IMR-90 (cell line): Measurements from ENCODE around the gene IFIT1. TPM values are rescaled to one million over a fixed set of nuclear protein-coding genes. Genes with fewer than 3 reads are reported as not detected.

Experiments
- ATAC-seq: fragments of 200-7000 bp; cut with Tn5 transposase; 2 replicates; pipeline ENCODE4 v1.9.1; 2020; ENCODE audit warnings: low read depth, mild to moderate bottlenecking, moderate library complexity
- BruUV-seq: library from RNA; stranded (reverse); fragments of 400-500 nt; replicated peaks from 2 replicates; lab custom pipeline; 2021; lab: Mats Ljungman, UMichigan
- CTCF ChIA-PET: fragments of 300-600 bp; formaldehyde crosslinking; extraction: SDS; loops from one replicate; lab custom pipeline; 2021; ENCODE audit warnings: antibody characterized with exemption; lab: Yijun Ruan, JAX
- POLR2A ChIA-PET: fragments of 300-600 bp; sonication (Branson Sonifier 250); formaldehyde crosslinking; loops from one replicate; lab custom pipeline; 2022; ENCODE audit warnings: antibody characterized with exemption; ENCODE audit not compliant: unreplicated experiment; lab: Charles Lee
- DNase-seq: peaks from one replicate; pipeline ENCODE4 v3.0.0; 2013
- H2AFZ ChIP-seq: replicated peaks from 2 replicates; pipeline ENCODE3; 2013; ENCODE audit warnings: low read length, mild to moderate bottlenecking; ENCODE audit not compliant: poor library complexity
- H2AK5ac ChIP-seq: 2 replicates; pipeline ENCODE4 v1.6.1; 2013; ENCODE audit warnings: low read depth, low read length, inconsistent platforms
- H2AK9ac ChIP-seq: replicated peaks from 2 replicates; pipeline ENCODE3; 2013; ENCODE audit warnings: mild to moderate bottlenecking, low read depth, low read length, moderate library complexity; ENCODE audit not compliant: poor library complexity
- H2BK120ac ChIP-seq: 2 replicates; pipeline ENCODE4 v1.6.1; 2013; ENCODE audit warnings: low read depth, low read length, inconsistent platforms
- H2BK15ac ChIP-seq: 3 replicates; pipeline ENCODE4 v1.6.1; 2013; ENCODE audit warnings: low read depth, low read length, inconsistent platforms
- H2BK20ac ChIP-seq: 2 replicates; pipeline ENCODE4 v1.6.1; 2013; ENCODE audit warnings: low read depth, mild to moderate bottlenecking, inconsistent platforms, low read length, moderate library complexity
- H2BK5ac ChIP-seq: 2 replicates; pipeline ENCODE4 v1.6.1; 2013; ENCODE audit warnings: mild to moderate bottlenecking, low read depth, low read length, inconsistent platforms; ENCODE audit not compliant: poor library complexity, severe bottlenecking
- H3K14ac ChIP-seq: replicated peaks from 2 replicates; pipeline ENCODE4 v1.6.1; 2013; ENCODE audit warnings: low read depth, low read length, inconsistent platforms
- H3K18ac ChIP-seq: 2 replicates; pipeline ENCODE4 v1.6.1; 2013; ENCODE audit warnings: low read depth, low read length, control low read depth
- H3K23ac ChIP-seq: 2 replicates; pipeline ENCODE4 v1.6.1; 2013; ENCODE audit warnings: low read depth, low read length, inconsistent platforms
- H3K27ac ChIP-seq: 2 replicates; pipeline ENCODE4 v1.5.1; 2013; ENCODE audit warnings: mild to moderate bottlenecking, control low read depth, low read length; ENCODE audit not compliant: insufficient read depth
- H3K27me3 ChIP-seq: 2 replicates; pipeline ENCODE4 v1.6.1; 2013; ENCODE audit warnings: low read length; ENCODE audit not compliant: control insufficient read depth, insufficient read depth
- H3K36me3 ChIP-seq: 2 replicates; pipeline ENCODE4 v1.6.1; 2013; ENCODE audit warnings: low read length, mixed read lengths; ENCODE audit not compliant: control insufficient read depth, insufficient read depth
- H3K4ac ChIP-seq: 2 replicates; pipeline ENCODE4 v1.6.1; 2013; ENCODE audit warnings: low read depth, low read length, inconsistent platforms
- H3K4me1 ChIP-seq: 2 replicates; pipeline ENCODE4 v1.6.1; 2013; ENCODE audit warnings: low read length, mixed read lengths; ENCODE audit not compliant: control insufficient read depth, insufficient read depth
- H3K4me2 ChIP-seq: 2 replicates; pipeline ENCODE4 v1.6.1; 2013; ENCODE audit warnings: low read depth, mild to moderate bottlenecking, control low read depth, low read length, moderate library complexity
- H3K4me3 ChIP-seq: 2 replicates; pipeline ENCODE4 v1.5.1; 2013; ENCODE audit warnings: low read depth, mild to moderate bottlenecking, control low read depth, low read length, moderate library complexity; ENCODE audit not compliant: insufficient read depth
- H3K56ac ChIP-seq: 2 replicates; pipeline ENCODE4 v1.6.1; 2013; ENCODE audit warnings: low read length, inconsistent platforms; ENCODE audit not compliant: insufficient read depth; ENCODE audit errors: extremely low read depth
- H3K79me1 ChIP-seq, 2 experiments: 2 replicates each; pipeline ENCODE4 v1.6.1; 2013; ENCODE audit warnings: low read length in 2 of 2, inconsistent platforms in 1 of 2, low read depth in 1 of 2
- H3K9ac ChIP-seq: 2 replicates; pipeline ENCODE4 v1.6.1; 2013; ENCODE audit warnings: low read depth, low read length, control low read depth
- H3K9me1 ChIP-seq: 2 replicates; pipeline ENCODE4 v1.6.1; 2013; ENCODE audit warnings: low read length, inconsistent platforms; ENCODE audit not compliant: insufficient read depth
- H3K9me3 ChIP-seq: 2 replicates; pipeline ENCODE4 v1.6.1; 2013; ENCODE audit warnings: low read length; ENCODE audit not compliant: control insufficient read depth, insufficient read depth
- H4K20me1 ChIP-seq: 2 replicates; pipeline ENCODE4 v1.6.1; 2013; ENCODE audit warnings: low read length, inconsistent platforms; ENCODE audit not compliant: insufficient read depth
- H4K5ac ChIP-seq: 2 replicates; pipeline ENCODE4 v1.6.1; 2013; ENCODE audit warnings: mild to moderate bottlenecking, low read depth, low read length, control low read depth
- H4K8ac ChIP-seq, 2 experiments: 2 replicates each; pipeline ENCODE4 v1.6.1; 2013; ENCODE audit warnings: low read depth in 2 of 2, low read length in 2 of 2, control low read depth in 1 of 2, inconsistent platforms in 1 of 2
- H4K91ac ChIP-seq: 2 replicates; pipeline ENCODE4 v1.6.1; 2013; ENCODE audit warnings: low read depth, low read length, inconsistent platforms; ENCODE audit not compliant: insufficient read depth
- BHLHE40 ChIP-seq: fragments of 150-350 bp; IDR thresholded peaks from 2 replicates; pipeline ENCODE4 v1.6.1; 2016; ENCODE audit warnings: mild to moderate bottlenecking, low read depth, low read length
- CEBPB ChIP-seq: IDR thresholded peaks from 2 replicates; pipeline ENCODE4 v1.6.1; 2012; ENCODE audit warnings: low read depth, low read length, improper control_type of control experiment
- CHD1 ChIP-seq: IDR thresholded peaks from 2 replicates; pipeline ENCODE4 v1.6.1; 2012; ENCODE audit warnings: low read depth, low read length, improper control_type of control experiment
- CTCF ChIP-seq: conservative IDR thresholded peaks from 2 replicates; pipeline ENCODE4 v1.5.1; 2012; ENCODE audit warnings: mild to moderate bottlenecking, low read depth, low read length, improper control_type of control experiment
- ELK1 ChIP-seq: fragments of 150-350 bp; IDR thresholded peaks from 2 replicates; pipeline ENCODE4 v1.6.1; 2016; ENCODE audit warnings: low read depth, mild to moderate bottlenecking, low read length, moderate library complexity, borderline replicate concordance
- FOS ChIP-seq: fragments of 150-350 bp; IDR thresholded peaks from 2 replicates; pipeline ENCODE4 v1.6.1; 2016; ENCODE audit warnings: low read depth, low read length
- MAFK ChIP-seq: IDR thresholded peaks from 2 replicates; pipeline ENCODE4 v1.6.1; 2012; ENCODE audit warnings: low read depth, low read length, improper control_type of control experiment
- MAZ ChIP-seq: IDR thresholded peaks from 2 replicates; pipeline ENCODE4 v1.6.1; 2012; ENCODE audit warnings: low read depth, mild to moderate bottlenecking, low read length, improper control_type of control experiment, moderate library complexity, borderline replicate concordance
- NFE2L2 ChIP-seq: fragments of 150-350 bp; IDR thresholded peaks from 2 replicates; pipeline ENCODE4 v1.6.1; 2016; ENCODE audit warnings: low read depth, mild to moderate bottlenecking, low read length
- POLR2A ChIP-seq: IDR thresholded peaks from 2 replicates; pipeline ENCODE4 v1.6.1; 2012; ENCODE audit warnings: mild to moderate bottlenecking, low read depth, low read length
- RCOR1 ChIP-seq: IDR thresholded peaks from 2 replicates; pipeline ENCODE4 v1.6.1; 2012; ENCODE audit warnings: mild to moderate bottlenecking, low read length, improper control_type of control experiment; ENCODE audit not compliant: insufficient replicate concordance
- SMC3 ChIP-seq: fragments of 150-350 bp; IDR thresholded peaks from 2 replicates; pipeline ENCODE4 v1.6.1; 2016; ENCODE audit warnings: low read depth, mild to moderate bottlenecking, antibody characterized with exemption, low read length, moderate library complexity
- USF2 ChIP-seq: fragments of 150-350 bp; IDR thresholded peaks from 2 replicates; pipeline ENCODE4 v1.6.1; 2017; ENCODE audit warnings: mild to moderate bottlenecking, antibody characterized with exemption, low read length, low read depth
- WGBS, 2 experiments: methylation state at CpG; one replicate each; pipeline versions ENCODE4 v1.1.5 to v1.1.7; 2013; ENCODE audit warnings: missing lambda C conversion rate in 2 of 2; ENCODE audit not compliant: insufficient read length in 1 of 2; ENCODE audit errors: extremely low coverage in 2 of 2; 5-methylcytosine and 5-hydroxymethylcytosine counted together
- dilution Hi-C: fragments of 300-500 bp; cut with HindIII; formaldehyde crosslinking; loops from one replicate; pipeline ENCODE4 v1.14.3; 2018; ENCODE audit warnings: low sequenced_read_pairs; ENCODE audit not compliant: unreplicated experiment
- in situ Hi-C: fragments of 300-500 bp; cut with MboI; formaldehyde crosslinking; loops from 3 replicates; pipeline ENCODE4 v1.14.3; 2019; ENCODE audit warnings: low sequenced_read_pairs, inconsistent platforms, mixed read lengths
- intact Hi-C: fragments of 100-400 bp; cut with micrococcal nuclease; formaldehyde crosslinking; loops from 2 replicates; pipeline ENCODE4 v1.10.0; 2022
- polyA plus RNA-seq, 3 experiments: library from polyadenylated mRNA; depleted of rRNA; stranded (reverse); fragments of >200 nt; gene quantifications; 2 replicates each; pipeline ENCODE4 v1.2.3, GENCODE V29; 2012; ENCODE audit warnings: low replicate concordance in 1 of 3
- total RNA-seq: library from RNA; depleted of rRNA; stranded (reverse); fragments of >200 nt; gene quantifications from 2 replicates; pipeline ENCODE4 v1.2.3, GENCODE V29; 2012

The IFIT1 gene
- total and polyA plus RNA-seq, 2 of the 4 experiments (the other 2 are of a cell fraction): 6.1 to 6.8 TPM

- H3K23ac ChIP-seq: peak overlapping the region; percentile 83
Measured at GRCh38 chr10:89351412-89351779, 41.0 kb upstream of the IFIT1 start.

More at GRCh38 chr10:89351412-89351779, 41.0 kb upstream of the IFIT1 start:
- Histone ChIP-seq H2AK9ac (peak overlapping the region; percentile 47), H2AFZ (no peak overlapping the region), H2BK5ac (peak overlapping the region; percentile 98), H4K20me1 (no peaks in the 10 kb centered on the region), H3K79me1 (no peaks in the 10 kb centered on the region), H4K91ac (peak overlapping the region; percentile 95), H3K27ac (peak overlapping the region; percentile 93), H2AK5ac (peak overlapping the region; percentile 83; the same call in 1 of the 2 replicates), H3K4ac (peak overlapping the region; percentile 84), H3K14ac (peak overlapping the region; percentile 69), H3K4me2 (peak overlapping the region; percentile 83; the same call in 1 of the 2 replicates), H4K5ac (peak overlapping the region; percentile 69; the same call in 1 of the 2 replicates), H3K36me3 (no peaks in the 10 kb centered on the region), H3K9ac (peak overlapping the region; percentile 62; the same call in 1 of the 2 replicates), H3K27me3 (no peaks in the 10 kb centered on the region), H3K4me1 (peaks cover 23% of the 10 kb centered on the region), H4K8ac (peak overlapping the region; percentile 48 to 95; a peak in 3 of 4 replicates), H3K56ac (peak overlapping the region; percentile 93), H3K9me3 (no peaks in the 10 kb centered on the region), H2BK20ac (peak overlapping the region; percentile 92), H3K18ac (peak overlapping the region; percentile 84; the same call in 1 of the 2 replicates), H3K4me3 (no peak overlapping the region), H2BK15ac (peak overlapping the region; percentile 94), H3K9me1 (peaks cover 8% of the 10 kb centered on the region), H2BK120ac (peak overlapping the region; percentile 95)
- dilution Hi-C loops (no loop called here), intact Hi-C loops (loop anchor here (5.0 kb wide), 1 partner anchor 69 kb away; no protein-coding TSS in a partner anchor), in situ Hi-C loops (no loop called here)
- no CpG with 5 or more reads among the region's 1 CpG for WGBS, 2 experiments
- CTCF ChIA-PET: interaction anchor here (1.1 to 1.6 kb wide), 2 partner anchors 16 to 47 kb away, joined by 3 to 4 read pairs; no protein-coding TSS in a partner anchor
- POLR2A ChIA-PET: no interaction called here
- DNase-seq (peak; percentile 42), ATAC-seq (no peak)
- TF ChIP-seq SMC3: no peak
- TF ChIP-seq CEBPB: no peak
- no peak for TF ChIP-seq CHD1
- no peak for TF ChIP-seq MAFK
- no peak for TF ChIP-seq BHLHE40
- no peak for TF ChIP-seq ELK1
- TF ChIP-seq CTCF: no peak
- no peak for TF ChIP-seq MAZ
- TF ChIP-seq RCOR1: no peak
- no peak for TF ChIP-seq FOS
- no peak for TF ChIP-seq USF2
- no peak for TF ChIP-seq NFE2L2
- no peak for TF ChIP-seq POLR2A
- BruUV-seq: no TSS peak
